ENCODE measurements around the gene FAM236D.
"Not testable (repeated sequence)": the region's sequence is repeated elsewhere in the genome, so short reads cannot be mapped to it uniquely, and the experiment has no call there.

FAM236D gene

GRCh38 chrX:72808110-72808509, at the start of gene FAM236D:
Gene FAM236D (minus strand): TSS chrX:72808210. CDS start chrX:72808110, 100 bp downstream.
- peak; percentile 40 for FAIRE-seq

DNA sequence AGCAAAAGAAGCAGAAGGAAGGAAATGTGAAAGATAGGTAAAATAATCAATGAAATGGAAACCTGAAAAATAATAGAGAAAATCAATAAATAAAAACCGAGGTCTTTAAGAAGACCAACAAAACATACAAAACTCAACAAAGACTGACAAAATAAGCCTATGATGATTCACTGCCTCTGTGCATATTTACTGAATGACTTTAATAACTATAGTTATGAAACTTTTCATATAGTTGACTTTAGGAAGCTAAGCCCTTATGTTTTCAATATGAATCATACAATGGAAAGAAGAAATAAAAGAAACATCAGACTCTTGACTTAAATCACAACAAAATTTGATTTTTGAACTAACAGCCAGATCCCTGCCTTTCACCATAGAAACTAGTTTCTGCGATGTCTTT, 29.5 kb upstream of the FAM236D start:
- not testable (repeated sequence) for DNase-seq (ENCODE audit: insufficient read length, low spot score); FAIRE-seq

More at GRCh38 chrX:72808110-72808509, at the start of gene FAM236D:
- DNase-seq (ENCODE audit: insufficient read length, low spot score): not testable (repeated sequence)

GRCh38 chrX:72830701-72831100, 22.7 kb upstream of the FAM236D start:
- not testable (repeated sequence) for FAIRE-seq; DNase-seq (ENCODE audit: insufficient read length, low spot score)

DNA sequence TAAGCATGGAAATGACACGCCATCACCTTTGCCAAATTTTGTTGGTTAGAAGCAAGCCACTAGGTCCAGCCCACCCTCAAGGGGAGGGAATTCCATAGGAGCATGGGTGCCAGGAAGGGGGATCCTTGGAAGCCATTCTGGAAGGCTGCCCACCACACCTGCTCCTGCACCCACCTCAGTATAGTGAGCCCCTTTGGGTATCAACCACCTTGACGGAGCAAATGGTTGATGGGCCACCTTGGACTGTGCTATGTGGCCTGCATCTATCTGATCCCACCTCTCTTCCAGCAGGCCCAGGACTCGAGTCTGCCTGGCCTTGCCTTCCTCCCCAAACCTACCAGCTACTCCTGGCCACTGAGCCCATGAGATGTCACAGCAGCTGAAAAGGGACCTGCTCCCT, 17.6 kb downstream of the FAM236D start:
- peak; percentile 55 for FAIRE-seq
- not testable (repeated sequence) for DNase-seq (ENCODE audit: insufficient read length, low spot score)

DNA sequence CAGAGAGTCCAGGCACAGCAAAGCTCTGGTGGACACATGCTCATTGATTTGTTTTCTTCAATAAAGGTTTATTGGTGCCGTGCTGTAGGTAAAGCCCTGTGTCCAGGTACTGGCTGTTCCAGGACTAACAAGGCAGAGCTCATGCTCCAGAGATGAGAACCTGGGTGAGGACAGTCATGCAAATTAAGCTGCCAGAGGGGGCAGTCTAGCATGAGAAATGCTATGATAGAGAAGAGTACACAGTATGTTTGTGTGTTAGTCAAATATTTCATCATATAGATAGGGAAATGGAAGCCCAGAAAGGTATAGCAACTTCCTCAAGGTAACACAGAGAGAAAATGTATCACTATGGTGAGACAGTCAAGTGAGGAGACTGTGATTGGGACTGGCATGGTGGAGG, 19.9 kb downstream of the FAM236D start:
- not testable (repeated sequence) for DNase-seq (ENCODE audit: insufficient read length, low spot score)
- peak; percentile 66 for FAIRE-seq

- FAIRE-seq; DNase-seq (ENCODE audit: insufficient read length, low spot score): not testable (repeated sequence)
Measured at GRCh38 chrX:72783964-72784363, 24.0 kb downstream of the FAM236D start.

GRCh38 chrX:72783365-72783936, 24.6 kb downstream of the FAM236D start:
- DNase-seq (ENCODE audit: insufficient read length, low spot score); FAIRE-seq: not testable (repeated sequence)

- not testable (repeated sequence) for FAIRE-seq
Measured at GRCh38 chrX:72782560-72782959, 25.4 kb downstream of the FAM236D start, which contains the start of gene FAM236B. Gene FAM236B (minus strand): TSS chrX:72782660. CDS start chrX:72782560, 100 bp downstream.

DNA sequence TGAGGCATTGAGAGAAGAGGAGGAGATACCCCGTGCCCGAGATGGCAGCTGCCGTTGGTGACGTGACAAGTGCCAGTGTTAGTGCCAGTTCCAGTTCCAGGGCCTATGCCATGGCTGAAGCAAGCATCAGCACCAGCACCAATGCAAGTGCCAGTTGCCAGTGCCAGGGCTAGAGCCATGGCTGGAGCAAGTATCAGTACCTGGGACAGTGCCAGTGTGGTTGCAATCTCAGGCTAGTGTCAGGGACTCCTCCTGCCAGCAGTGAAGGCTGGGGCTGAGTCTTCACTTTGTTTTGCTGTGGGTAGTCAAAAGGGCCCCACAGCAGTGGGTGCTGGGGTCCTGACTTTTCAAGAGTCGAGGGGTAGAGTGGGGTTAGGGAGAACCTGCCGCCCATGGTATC, 29.9 kb downstream of the FAM236D start:
- peak; percentile 44 for FAIRE-seq

More at GRCh38 chrX:72782560-72782959, 25.4 kb downstream of the FAM236D start, which contains the start of gene FAM236B:
- DNase-seq (ENCODE audit: insufficient read length, low spot score): not testable (repeated sequence)

DNA sequence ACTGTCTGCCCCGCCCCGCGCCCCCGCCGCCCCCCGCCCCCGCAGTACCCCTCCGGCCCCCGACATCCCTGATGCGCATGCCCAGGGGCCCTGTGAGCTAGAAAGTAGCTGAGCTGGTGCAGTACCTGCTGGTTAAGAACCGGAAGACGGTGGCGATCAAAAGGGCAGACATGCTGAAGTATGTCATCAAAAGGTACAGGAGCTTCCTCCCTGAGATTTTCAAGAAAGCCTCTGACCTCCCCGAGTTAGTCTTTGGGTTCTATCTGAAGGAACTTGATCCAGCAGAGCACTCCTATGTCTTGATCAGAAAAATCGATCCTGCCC, 30.6 kb downstream of the FAM236D start:
- FAIRE-seq; DNase-seq (ENCODE audit: insufficient read length, low spot score): not testable (repeated sequence)

More for the DNA sequence above, 29.9 kb downstream of the FAM236D start:
- not testable (repeated sequence) for DNase-seq (ENCODE audit: insufficient read length, low spot score)

DNA sequence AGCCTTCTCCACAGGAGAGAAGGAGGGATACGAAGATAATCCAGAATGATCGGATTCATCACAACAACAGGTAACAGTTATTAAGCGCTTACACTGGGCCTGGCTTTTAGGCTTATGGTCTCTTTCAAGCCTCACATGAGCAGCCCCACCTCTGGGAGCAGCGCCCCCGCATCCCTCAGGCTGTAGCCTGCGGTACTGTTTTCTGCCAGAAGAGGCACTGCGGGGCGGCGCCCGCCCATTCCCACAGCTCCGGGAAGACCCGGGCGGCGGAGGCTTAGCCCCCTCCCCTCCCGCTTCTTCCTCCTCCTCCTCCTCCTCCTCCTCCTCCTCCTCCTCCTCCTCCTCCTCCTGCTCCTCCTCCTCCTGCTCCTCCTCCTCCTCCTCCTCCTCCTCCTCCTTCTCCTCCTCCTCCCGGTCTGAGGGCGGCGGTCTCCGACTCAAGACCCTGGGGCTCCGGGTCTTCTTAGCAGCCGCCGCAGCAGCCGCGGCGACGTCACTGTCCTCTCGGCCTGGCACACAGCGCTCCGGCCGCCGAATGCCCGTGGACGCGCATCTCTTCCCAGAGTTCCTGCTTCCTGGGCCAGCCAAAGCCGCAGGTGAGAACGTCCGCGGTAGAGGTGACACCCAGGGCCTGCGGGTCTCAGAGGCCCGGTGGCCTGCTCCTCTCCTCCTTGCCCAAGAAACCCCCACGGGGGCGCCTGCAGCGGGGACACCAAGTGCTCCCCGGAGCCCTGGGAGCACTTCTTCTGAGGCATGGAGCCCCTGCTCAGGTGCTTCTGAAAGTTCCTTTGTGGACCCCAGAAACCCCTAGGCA, 31.1 kb downstream of the FAM236D start, which contains the start of gene DMRTC1B:
DMRTC1B (plus strand) TSS at position 238 of the 814 bp plus-strand sequence. CDS start 68,246 bp downstream, outside the sequence.
- FAIRE-seq; DNase-seq (ENCODE audit: insufficient read length, low spot score): not testable (repeated sequence)

GRCh38 chrX:72760454-72760853, 47.6 kb downstream of the FAM236D start:
- FAIRE-seq; DNase-seq (ENCODE audit: insufficient read length, low spot score): not testable (repeated sequence)
